ENCODE measurements around the gene TP53TG3C. TPM values are rescaled to one million over a fixed set of nuclear protein-coding genes. Genes with fewer than 3 reads are reported as not detected.
"Not testable (repeated sequence)": the region's sequence is repeated elsewhere in the genome, so short reads cannot be mapped to it uniquely, and the experiment has no call there.

TP53TG3C gene, protein sequence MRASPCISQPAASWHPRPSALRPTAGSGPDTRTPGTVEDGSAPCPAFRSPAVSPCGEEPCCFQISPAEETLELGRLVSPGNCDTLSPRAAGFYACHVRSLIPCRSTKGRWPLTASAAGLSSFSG
- total RNA-seq (not detected), polyA plus RNA-seq (not detected)

DNA sequence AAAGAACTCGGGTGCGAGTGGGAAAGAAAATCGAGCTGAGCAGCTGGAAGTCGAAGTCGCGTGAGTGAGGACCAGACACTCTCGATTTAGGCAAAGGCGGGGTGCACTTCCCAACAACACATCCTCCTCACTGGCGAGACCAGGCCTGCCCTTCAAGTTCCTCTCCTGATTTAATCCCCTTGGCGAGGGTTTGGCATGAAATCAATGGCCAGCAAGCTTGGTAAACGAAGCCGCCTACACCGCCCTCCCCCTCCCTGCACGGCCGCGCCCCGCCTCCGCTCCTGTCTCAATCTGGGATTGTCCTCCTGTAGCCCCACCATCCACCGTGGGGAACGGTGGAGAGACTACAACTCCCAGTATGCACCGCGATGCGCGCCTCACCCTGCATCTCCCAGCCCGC lies at the start of gene TP53TG3C:
Gene TP53TG3C (plus strand): TSS at position 301 of the 400 bp plus-strand sequence. CDS start 68 bp downstream, at position 369.
- no CpG with 5 or more reads among the region's 25 CpGs for WGBS
- not testable (repeated sequence) for H3K27ac ChIP-seq (ENCODE audit: low read depth); H3K4me3 ChIP-seq (ENCODE audit: low read depth, low read length); H3K36me3 ChIP-seq (ENCODE audit: insufficient read depth); H3K4me1 ChIP-seq (ENCODE audit: insufficient read depth); DNase-seq (ENCODE audit: extremely low spot score)

Small RNA genes within 50 kb of the gene (small RNA-seq; reads per million reads assigned to genes)
- gene AC138869.1: not detected

Other genes with a start within 250 kb of the TP53TG3C start
- not detected for gene TP53TG3E, start 110.1 kb downstream of the TP53TG3C start, total RNA-seq
- gene TP53TG3E, start 110.1 kb downstream of the TP53TG3C start, polyA plus RNA-seq: not detected
- not detected for gene TP53TG3B, start 166.6 kb downstream of the TP53TG3C start, total RNA-seq
- gene TP53TG3B, start 166.6 kb downstream of the TP53TG3C start, polyA plus RNA-seq: not detected

Data from urinary bladder (tissue), 4 donors.